Activated CD4-positive, alpha-beta T cell treated with anti-CD3 and anti-CD28 coated beads, Interleukin-2, Interleukin-4, amounts not matched to agents 100 ng/mL and 50 ng/mL, durations not matched to agents 16 hours and 8 hours (primary cell): ENCODE results near the gene RRAGD.

Source experiments
- DNase-seq: peaks from one replicate; pipeline ENCODE4 v3.0.0-alpha.2; 2020; ENCODE audit warnings: low spot score

RRAGD gene

DNA sequence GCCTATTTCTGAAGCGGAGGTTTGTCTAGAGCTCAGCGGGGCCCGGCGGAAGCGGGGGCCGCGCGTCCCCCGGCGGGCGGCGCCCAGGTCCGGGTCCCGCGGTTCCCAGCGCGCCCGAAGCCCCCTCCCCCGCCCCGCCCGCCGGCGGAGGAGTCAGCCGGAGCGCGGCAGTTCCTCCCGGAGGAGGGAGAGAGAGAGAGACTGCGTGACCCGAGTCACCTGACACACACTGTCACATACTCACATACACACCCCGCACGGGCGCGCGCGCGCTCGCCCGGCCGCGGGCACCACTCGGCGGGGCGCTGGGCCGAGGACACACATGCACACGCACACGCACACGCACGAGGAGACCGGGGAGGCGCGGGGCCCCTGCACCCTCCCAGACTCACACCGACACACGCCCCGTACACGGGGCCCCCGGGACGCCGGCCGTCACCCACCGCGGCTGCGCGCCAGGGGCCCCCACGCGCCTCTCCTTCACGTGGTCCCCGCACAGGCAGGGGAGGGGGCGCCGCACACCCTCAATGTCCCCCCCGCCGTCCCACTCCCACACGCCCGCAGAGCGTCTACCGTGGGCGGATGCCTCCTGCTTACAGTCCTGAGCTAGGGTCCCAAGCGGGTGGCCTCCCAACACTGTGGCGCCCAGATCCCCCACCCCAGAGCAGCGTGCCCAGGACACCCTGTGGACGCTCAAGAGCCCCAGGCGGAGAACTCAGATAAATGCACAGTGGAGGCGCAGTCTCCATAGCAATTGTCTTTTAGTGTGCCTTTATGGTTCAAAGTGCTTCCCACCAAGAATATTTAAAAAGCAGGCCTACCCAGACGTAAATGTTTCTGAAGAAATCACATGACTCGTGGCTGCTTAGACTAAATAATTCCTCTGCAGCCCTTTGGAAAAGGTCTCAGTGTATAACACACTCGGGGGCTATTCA, at the start of gene RRAGD:
Gene RRAGD (minus strand): TSS at position 203 of the 935 bp plus-strand sequence. CDS start 280 bp downstream, outside the sequence.
- peak; percentile 49 for DNase-seq

DNA sequence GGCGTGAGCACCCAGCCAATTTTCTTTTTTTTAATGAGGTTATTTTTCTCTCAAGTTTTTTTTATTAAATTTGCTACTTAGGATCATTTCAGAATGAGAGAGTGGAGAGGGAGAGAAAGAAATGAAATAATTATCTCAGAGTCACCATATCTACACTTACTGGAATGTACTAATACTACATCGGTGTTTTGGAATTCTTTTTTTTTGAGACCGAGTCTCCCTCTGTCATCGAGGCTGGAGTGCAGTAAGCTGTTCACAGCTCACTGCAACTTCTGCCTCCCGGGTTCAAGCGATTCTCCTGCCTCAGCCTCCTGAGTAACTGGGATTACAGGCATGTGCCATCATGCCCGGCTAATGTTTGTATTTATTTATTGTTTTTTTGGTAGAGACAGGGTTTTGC, 48.6 kb upstream of the RRAGD start:
- DNase-seq, result no peak

GRCh38 chr6:89459501-89459900, 47.4 kb upstream of the RRAGD start:
- DNase-seq, result no peak

DNA sequence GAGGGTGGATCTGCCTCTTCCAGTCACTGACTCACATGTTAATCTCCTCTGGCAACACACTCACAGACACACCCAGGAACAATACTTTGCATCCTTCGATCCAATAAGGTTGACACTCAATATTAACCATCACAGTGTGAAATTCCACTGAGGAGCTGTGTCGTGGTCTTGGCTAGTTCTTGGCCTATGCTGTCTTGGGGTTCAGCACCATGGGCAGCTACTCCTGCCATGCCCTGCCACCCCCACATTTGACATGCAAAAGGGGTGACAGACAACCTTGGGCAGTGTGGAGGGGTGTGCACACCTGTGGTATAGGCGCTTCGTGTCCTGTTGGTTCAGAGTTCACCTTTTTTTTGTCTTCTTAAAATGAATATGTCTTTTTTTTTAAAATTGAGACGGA, 46.6 kb upstream of the RRAGD start:
- no peak for DNase-seq

- no peak for DNase-seq
These were observed 42.2 kb upstream of the RRAGD start for GRCh38 chr6:89454300-89454699.

DNA sequence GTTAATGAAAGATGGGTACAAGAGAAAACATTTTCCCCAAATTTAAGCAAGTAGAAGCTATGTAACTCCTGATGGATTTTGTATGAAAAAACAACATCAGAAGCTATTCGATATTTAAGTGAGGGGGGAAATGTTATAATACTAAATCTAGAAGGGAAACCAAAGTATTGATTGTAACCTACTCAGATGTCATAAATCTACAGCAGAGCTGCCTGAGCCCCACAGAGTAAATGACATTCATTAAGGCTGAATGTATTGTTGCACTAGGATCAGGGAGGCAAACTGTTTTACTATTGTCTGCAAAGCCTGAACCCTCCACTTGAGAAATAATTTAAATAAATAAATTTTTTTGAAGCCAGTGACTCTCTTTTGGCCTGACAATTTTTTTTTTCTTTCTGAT, 40.2 kb upstream of the RRAGD start:
- no peak for DNase-seq

DNA sequence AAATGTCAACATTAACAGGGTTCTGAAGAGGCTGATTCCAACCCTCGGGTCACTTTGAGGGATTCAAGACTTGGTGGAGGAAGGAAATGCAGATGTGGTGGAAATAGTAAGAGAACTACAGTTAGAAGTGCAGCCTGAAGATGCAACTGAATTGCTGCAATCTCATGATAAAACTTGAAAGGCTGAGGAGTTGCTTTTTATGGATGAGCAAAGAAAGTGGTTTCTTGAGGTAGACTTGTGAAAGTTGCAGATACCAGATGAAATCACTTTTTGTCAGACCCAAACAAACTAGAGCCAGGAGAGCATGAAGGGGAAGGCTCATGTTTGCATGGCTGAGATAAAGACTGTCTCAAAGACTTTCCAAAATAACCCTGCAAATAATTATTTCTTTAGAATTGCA, 37.1 kb upstream of the RRAGD start:
- DNase-seq, result no peak

DNA sequence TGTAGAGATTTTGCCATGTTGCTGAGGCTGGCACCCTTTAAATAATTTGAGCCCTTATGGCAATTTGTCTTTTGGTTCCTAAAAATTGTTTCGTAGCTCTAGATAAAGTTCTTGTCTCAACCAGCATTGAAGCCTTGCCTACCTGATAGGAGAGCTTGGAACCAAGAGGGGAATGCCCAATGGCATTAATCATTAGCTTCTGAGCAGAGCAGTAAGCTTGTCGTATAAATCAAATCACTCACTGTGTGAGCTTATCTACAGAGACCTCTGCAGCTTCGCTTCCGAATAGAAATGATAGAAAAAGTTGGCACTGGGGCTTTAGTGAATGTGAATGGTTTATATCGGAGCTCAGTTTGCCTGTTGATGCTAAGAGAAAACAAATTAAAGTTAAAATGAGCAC, 31.6 kb upstream of the RRAGD start:
- DNase-seq, result no peak

- no peak for DNase-seq
These were observed 28.1 kb upstream of the RRAGD start for GRCh38 chr6:89440200-89440599.

GRCh38 chr6:89439014-89439413, 26.9 kb upstream of the RRAGD start:
- DNase-seq, result no peak

GRCh38 chr6:89438248-89438647, 26.2 kb upstream of the RRAGD start:
- no peak for DNase-seq

- DNase-seq, result no peak
These were observed 24.2 kb upstream of the RRAGD start for GRCh38 chr6:89436226-89436625.

GRCh38 chr6:89434954-89435353, 22.9 kb upstream of the RRAGD start:
- no peak for DNase-seq

- no peak for DNase-seq
These were observed 22.1 kb upstream of the RRAGD start for GRCh38 chr6:89434150-89434499.

- no peak for DNase-seq
These were observed 21.4 kb upstream of the RRAGD start for GRCh38 chr6:89433252-89434149.

DNA sequence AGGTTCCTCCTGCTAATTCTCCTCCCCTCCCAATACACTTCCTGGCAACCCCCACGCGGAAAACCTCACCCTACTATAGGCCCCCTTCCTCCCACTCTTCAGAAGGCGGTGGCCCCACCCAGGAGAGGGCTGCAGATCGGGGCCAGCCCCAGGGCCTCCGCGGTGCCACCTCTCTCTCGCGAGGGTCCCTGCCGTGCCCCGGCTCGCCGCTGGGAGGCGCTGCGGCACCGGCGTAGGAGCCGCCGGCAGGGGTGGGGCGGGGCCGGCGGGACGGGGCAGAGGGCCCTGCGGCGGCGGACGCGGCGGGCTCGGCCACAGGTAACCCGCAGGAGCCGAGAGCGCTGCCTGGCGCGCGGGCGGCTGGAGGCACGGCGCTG, 20.8 kb upstream of the RRAGD start, which contains the start of gene ANKRD6:
Gene ANKRD6 (plus strand): TSS at position 278 of the 377 bp plus-strand sequence. CDS start 133,825 bp downstream, outside the sequence.
- DNase-seq, result peak; percentile 74

- no peak for DNase-seq
These were observed 18.3 kb upstream of the RRAGD start for GRCh38 chr6:89430201-89430962.

DNA sequence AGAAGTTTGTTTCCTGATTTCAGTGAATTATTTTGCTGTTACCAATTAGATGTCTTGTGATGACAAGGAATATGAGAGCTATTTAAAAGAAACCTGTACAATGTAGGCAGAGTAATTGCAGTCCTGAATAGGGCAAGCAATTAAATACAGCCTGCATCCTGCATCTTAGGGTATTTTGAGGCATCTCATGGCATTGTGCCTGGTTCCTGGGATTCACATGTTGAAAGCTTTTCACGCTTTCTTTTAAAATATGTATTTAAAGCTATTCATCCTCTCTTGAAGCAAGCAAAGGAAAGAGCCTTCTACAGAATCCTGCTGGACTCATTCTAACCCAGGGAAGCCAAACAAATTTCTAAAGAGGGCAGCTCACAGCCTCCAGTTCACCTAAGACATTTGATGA, 4.7 kb upstream of the RRAGD start:
- no peak for DNase-seq

DNA sequence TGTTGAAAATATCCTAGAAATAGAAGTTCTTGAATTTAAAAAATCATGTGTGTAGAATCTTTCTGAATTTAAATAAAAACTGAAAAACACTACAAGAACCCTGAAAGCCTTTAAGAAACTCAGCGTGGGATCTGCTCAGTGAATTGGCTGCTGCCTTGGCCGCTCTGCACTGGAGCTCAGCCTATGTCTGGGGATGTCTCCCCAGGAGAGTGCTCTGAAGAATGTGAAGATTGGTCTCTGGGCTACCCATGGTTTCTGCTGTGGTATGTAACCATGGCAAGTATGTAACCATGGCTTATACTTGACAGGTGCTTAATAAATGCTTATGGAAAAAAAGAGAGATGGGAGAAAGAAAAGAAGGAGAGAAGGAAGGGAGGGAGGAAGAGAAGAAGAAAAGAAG, 3.1 kb upstream of the RRAGD start:
- no peak for DNase-seq

GRCh38 chr6:89414215-89414614, 2.1 kb upstream of the RRAGD start:
- no peak for DNase-seq

DNA sequence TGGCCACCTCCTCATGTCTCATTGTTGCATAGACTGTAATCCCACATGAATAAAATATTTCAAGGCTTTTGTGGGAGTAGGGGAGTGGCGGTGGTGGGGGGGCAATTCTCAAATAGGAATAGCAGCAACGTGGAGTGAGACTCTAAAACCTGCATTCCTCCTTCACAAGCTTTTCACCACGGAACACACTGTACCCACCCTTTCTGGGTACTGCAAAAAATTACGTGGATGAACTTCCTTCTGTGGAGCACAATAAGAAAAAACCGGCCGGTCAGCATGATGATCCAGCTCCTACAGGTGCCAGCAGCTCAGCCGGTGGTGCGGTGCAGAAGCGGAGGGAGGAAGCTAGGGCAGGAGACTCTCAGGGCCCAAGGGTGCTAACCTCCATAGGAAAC, 930 bp upstream of the RRAGD start:
- no peak for DNase-seq
